ENCODE data around the gene EXO5. TPM values are rescaled to one million over a fixed set of nuclear protein-coding genes. Genes with fewer than 3 reads are reported as not detected.
"Not testable (repeated sequence)": the region's sequence is repeated elsewhere in the genome, so short reads cannot be mapped to it uniquely, and the experiment has no call there.

EXO5 gene
- total RNA-seq, 4 donors from 2014 or later = 6.3 to 10.7 (median 8.1) TPM

DNA sequence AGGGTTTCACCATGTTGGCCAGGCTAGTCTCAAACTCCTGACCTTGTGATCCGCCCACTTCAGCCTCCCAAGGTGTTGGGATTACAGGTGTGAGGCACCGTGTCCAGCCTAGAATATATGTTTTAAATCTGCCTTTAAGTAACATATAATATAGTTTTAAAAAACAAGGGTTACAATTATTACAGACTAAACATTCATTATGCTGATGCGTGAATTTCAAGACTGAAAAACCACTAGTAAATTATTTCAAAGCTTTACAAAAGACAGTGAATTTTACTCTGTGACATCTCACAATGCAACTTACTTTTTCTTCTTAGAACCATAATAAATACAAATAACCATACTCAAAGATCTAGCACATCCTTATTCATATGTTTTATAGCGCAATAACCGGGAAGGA is 47.6 kb downstream of the EXO5 start:
- H3K4me3 ChIP-seq = no peak overlapping the region
- no peaks in the 10 kb centered on the region for H3K36me3 ChIP-seq
- no peak overlapping the region for H3K27ac ChIP-seq
- H3K9me3 ChIP-seq = no peaks in the 10 kb centered on the region
- TF ChIP-seq, protein P1, sequence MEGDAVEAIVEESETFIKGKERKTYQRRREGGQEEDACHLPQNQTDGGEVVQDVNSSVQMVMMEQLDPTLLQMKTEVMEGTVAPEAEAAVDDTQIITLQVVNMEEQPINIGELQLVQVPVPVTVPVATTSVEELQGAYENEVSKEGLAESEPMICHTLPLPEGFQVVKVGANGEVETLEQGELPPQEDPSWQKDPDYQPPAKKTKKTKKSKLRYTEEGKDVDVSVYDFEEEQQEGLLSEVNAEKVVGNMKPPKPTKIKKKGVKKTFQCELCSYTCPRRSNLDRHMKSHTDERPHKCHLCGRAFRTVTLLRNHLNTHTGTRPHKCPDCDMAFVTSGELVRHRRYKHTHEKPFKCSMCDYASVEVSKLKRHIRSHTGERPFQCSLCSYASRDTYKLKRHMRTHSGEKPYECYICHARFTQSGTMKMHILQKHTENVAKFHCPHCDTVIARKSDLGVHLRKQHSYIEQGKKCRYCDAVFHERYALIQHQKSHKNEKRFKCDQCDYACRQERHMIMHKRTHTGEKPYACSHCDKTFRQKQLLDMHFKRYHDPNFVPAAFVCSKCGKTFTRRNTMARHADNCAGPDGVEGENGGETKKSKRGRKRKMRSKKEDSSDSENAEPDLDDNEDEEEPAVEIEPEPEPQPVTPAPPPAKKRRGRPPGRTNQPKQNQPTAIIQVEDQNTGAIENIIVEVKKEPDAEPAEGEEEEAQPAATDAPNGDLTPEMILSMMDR (IDR thresholded peaks at IDR 0.05) = no peak
- TF ChIP-seq POLR2A (IDR thresholded peaks at IDR 0.05) = no peak
- no peaks in the 10 kb centered on the region for H3K4me1 ChIP-seq
- no peaks in the 10 kb centered on the region for H3K27me3 ChIP-seq
- no peak for DNase-seq

DNA sequence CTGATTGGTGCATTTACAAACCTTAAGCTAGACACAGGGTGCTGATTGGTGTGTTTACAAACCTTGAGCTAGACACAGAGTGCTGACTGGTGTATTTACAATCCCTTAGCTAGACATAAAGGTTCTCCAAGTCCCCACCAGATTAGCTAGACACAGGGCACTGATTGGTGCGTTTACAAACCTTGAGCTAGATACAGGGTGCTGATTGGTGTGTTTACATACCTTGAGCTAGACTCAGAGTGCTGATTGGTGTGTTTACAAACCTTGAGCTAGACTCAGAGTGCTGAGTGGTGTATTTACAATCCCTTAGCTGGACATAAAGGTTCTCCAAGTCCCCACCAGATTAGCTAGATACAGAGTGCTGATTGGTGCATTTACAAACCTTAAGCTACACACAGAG is 49.7 kb downstream of the EXO5 start:
- not testable (repeated sequence) for H3K27me3 ChIP-seq, H3K27ac ChIP-seq, DNase-seq, H3K9me3 ChIP-seq, H3K36me3 ChIP-seq, H3K4me3 ChIP-seq, H3K4me1 ChIP-seq

DNA sequence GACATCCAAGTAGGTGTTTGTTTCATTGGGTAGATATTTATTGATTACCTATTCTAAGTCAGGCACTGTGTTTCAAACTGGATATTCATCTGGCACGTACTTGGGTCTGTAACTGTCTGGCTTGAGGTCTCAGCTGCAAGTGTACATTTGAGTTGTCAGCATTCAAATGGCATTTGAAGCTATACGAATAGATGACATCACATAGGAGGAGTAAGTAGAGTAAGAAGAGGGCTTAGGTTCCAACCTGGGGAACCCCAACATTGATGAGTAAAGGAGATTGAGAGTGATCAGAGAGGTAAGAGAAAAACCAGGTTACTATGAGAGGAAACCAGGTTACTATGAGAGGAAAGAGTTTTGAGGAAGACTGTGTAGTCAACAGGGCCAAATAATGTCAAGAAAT is 53.6 kb downstream of the EXO5 start:
- no peak for DNase-seq
- no peaks in the 10 kb centered on the region for H3K9me3 ChIP-seq
- H3K36me3 ChIP-seq = no peaks in the 10 kb centered on the region
- H3K4me3 ChIP-seq = no peak overlapping the region
- no peaks in the 10 kb centered on the region for H3K4me1 ChIP-seq
- TF ChIP-seq, protein P1 (IDR thresholded peaks at IDR 0.05) = no peak
- TF ChIP-seq POLR2A (IDR thresholded peaks at IDR 0.05) = no peak
- H3K27ac ChIP-seq = no peak overlapping the region
- H3K27me3 ChIP-seq = no peaks in the 10 kb centered on the region

DNA sequence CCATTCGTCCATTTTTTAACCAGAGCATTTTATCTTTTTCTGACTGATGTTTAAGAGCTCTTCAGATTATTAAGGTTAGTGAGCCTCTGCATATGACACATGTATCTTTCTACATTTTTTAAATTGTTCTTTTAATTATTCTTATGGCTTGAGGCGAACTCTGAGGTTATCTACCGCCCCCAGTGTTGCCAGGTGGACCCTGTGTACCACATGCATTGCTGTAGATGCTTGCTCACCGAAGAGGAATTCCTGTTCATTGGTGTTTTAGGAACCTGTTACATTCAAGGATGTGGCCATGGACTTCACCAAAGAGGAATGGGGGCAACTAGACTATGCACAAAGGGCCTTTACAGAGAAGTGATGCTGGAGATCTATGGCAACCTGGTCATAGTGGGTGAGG is 54.7 kb downstream of the EXO5 start:
- DNase-seq = no peak
- no peak overlapping the region for H3K4me3 ChIP-seq
- H3K27ac ChIP-seq = no peak overlapping the region
- H3K36me3 ChIP-seq = no peaks in the 10 kb centered on the region
- no peaks in the 10 kb centered on the region for H3K4me1 ChIP-seq
- H3K9me3 ChIP-seq = no peaks in the 10 kb centered on the region
- TF ChIP-seq, protein P1 (IDR thresholded peaks at IDR 0.05) = no peak
- no peak for TF ChIP-seq POLR2A (IDR thresholded peaks at IDR 0.05)
- H3K27me3 ChIP-seq = no peaks in the 10 kb centered on the region

DNA sequence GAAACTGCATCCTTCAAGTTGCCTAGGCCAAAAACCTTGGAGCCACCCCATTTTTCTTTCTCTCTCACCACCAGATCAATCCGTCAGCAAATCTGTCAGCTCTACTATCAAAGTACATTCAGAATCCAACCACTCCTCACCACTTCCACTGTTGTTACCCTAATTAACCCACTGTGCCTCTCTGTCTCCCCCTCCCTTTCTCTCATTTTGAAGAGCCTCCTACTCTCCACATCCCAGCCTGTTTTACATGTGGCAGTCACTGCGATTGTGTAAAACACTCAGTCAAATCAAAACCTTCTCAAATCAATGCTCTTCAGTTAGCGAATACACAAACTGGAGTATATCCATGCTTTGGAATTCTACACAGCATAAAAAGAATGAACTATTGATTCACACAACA is 55.9 kb downstream of the EXO5 start:
- H3K4me3 ChIP-seq = no peak overlapping the region
- no peak for TF ChIP-seq POLR2A (IDR thresholded peaks at IDR 0.05)
- TF ChIP-seq, protein P1 (IDR thresholded peaks at IDR 0.05) = no peak
- H3K9me3 ChIP-seq = no peaks in the 10 kb centered on the region
- no peaks in the 10 kb centered on the region for H3K36me3 ChIP-seq
- no peaks in the 10 kb centered on the region for H3K4me1 ChIP-seq
- H3K27ac ChIP-seq = no peak overlapping the region
- DNase-seq = no peak
- no peaks in the 10 kb centered on the region for H3K27me3 ChIP-seq

DNA sequence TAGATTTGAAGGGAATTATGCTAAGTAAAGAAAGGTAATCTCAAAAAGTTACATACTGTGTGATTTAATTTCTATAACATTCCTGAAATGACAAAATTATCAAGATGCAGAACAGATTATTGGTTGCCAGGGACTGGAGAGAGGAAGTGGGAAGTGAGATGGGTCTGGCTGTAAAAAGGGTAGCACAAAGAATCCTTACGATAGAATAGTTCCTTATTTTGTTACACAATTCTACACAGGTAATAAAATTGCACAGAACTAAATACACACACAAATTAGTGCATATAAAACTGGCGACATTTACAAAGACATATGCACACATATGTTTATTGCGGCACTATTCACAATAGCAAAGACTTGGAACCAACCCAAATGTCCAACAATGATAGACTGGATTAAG is 56.3 kb downstream of the EXO5 start:
- Histone ChIP-seq H3K27me3 (no peaks in the 10 kb centered on the region), H3K4me1 (no peaks in the 10 kb centered on the region), H3K9me3 (no peaks in the 10 kb centered on the region), H3K27ac (no peak overlapping the region), H3K36me3 (no peaks in the 10 kb centered on the region), H3K4me3 (no peak overlapping the region)
- TF ChIP-seq, protein P1 (IDR thresholded peaks at IDR 0.05) = no peak
- no peak for TF ChIP-seq POLR2A (IDR thresholded peaks at IDR 0.05)
- no peak for DNase-seq

Small RNA genes lying within 50 kb of the gene (small RNA-seq; reads per million reads assigned to genes)
- 0 reads per million in 2 donors for gene AL356379.1

Other genes with a start within 250 kb of the EXO5 start
- 10 to 100 TPM in 1 of 4 donors, 1 to 10 TPM in 3; 2.1 to 11.6 (median 6.3) TPM for gene COL9A2, start 191.5 kb upstream of the EXO5 start, total RNA-seq
- gene SMAP2, start 135.0 kb upstream of the EXO5 start, total RNA-seq = 100 to 1,000 TPM in 1 of 4 donors, 10 to 100 TPM in 3; 24.7 to 170 (median 33.7) TPM
- gene ZFP69B, start 58.3 kb upstream of the EXO5 start, total RNA-seq = 1 to 10 TPM in 3 of 4 donors, under 1 TPM in 1; 0.88 to 5.8 (median 2.3) TPM
- gene ZFP69, start 31.5 kb upstream of the EXO5 start, total RNA-seq = 1 to 10 TPM; 1.2 to 8.3 (median 2.7) TPM
- gene ZNF684, start 22.9 kb downstream of the EXO5 start, total RNA-seq = 10 to 100 TPM in 1 of 4 donors, 1 to 10 TPM in 3; 2.3 to 46.2 (median 4.4) TPM
- 1 to 10 TPM; 2.5 to 6.6 (median 5.4) TPM for gene RIMS3, start 156.9 kb downstream of the EXO5 start, total RNA-seq
- 100 to 1,000 TPM in 1 of 4 donors, 10 to 100 TPM in 3; 53.1 to 122 (median 65.0) TPM for gene NFYC, start 182.9 kb downstream of the EXO5 start, total RNA-seq